Activated gamma-delta T cell treated with Interleukin-2 at 50 U/mL for 16 hours (primary cell): Measurements from ENCODE around the gene TTYH3.

ENCODE experiments used
- DNase-seq: peaks from one replicate; pipeline ENCODE4 v3.0.0-alpha.2; 2020

TTYH3 gene

DNA sequence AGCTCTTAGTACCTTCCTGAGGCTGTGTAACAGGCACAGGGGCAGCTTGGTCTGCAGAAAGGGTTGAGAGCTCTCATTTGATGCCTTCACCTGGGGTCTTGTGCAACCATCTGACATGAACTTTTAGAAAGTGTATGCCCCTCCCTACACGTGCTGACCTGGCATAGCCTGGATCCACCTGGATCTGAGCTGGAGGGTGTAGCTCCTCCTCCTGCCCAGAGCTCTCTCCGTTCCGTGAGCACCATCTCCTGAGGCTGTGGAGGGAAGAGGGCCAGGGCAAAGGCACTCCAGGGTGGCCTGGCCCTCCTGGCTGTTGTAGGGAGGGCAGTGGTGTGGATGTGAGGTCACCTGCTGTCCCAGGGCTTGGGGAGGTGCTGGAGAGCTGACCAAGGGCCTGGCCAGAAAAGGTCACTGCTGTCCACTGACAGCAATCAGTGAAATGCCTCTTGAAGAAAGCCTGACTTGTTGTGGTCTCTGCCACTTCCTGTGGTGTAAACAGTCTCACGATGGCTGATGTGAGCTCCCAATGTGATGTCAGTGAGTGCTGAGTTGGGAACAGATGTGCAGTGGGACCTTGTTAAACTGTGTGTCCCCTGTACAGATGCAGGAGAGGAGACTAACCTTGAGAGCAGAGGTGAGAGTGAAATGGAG lies 79.2 kb downstream of the TTYH3 start:
- DNase-seq: peak; percentile 42

DNA sequence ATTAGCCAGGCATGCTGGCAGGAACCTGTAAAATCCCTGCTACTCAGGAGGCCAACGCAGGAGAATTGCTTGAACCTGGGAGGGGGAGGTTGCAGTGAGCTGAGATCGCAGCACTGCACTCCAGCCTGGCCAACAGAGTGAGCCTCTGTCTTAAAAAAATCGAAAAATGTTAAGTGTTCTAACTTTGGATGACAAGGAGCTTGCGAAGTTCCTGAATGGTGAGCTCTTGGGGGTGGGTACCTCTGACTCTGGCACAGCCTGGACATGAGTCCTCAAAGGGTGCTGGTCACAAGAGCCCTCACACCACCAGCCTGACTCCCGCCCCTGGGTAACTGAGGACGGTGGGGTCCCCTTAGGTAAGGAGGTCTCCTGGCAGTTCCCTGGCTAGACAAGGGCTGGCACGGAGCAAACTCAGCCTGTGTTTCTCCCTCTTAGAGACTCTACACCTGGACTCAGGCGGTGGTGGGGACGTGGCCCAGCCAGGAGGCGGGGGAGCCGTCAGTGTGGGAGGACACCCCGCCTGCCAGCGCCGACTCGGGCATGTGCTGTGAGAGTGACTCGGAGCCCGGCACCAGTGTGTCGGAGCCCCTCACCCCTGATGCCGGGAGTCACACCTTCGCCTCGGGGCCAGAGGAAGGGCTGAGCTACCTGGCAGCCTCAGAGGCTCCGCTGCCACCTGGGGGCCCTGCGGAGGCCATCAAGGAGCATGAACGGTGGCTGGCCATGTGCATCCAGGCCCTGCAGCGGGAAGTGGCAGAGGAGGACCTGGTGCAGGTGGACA lies 80.3 kb downstream of the TTYH3 start:
- DNase-seq: no peak

DNA sequence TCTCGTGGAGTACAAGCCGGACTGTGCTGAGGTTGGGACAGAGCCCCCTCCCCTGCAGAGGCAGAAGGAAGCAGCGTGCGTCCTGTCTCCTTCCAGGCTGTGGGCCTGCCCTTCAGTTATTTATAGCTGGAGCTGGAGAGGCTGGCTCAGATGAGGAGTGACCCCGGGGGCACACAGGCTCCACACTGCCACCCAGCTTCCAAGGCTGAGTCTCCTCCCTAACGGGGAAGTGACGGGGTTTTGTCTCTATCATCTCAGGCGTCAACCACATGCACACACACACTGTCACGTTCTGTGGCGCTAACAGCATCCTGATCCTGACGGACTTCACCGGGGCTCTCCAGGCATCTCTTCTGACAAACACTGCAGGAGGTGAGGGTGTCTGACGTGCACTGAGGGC lies 81.6 kb downstream of the TTYH3 start:
- DNase-seq: no peak

DNA sequence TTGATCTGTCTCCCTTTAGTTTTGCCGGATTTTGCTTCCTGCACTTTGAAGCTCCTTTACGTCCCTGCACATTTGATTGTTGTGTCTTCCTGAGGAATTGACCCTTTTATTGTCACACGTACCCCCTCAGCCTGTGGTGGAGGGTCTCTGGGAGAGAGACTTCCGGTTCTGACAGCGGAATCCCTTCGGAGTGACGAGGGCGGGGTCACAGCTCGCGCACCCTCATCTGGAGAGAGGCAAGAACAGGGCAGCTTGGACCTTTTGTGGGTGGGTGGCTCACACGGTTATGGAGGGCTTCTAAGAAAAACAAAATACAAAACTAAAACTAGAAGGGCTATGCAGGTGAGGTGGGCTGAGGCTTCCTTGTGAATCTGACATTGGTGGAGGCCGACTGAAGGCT lies 82.2 kb downstream of the TTYH3 start:
- no peak for DNase-seq
